Sigmoid colon (tissue), 7 donors: ENCODE measurements around the gene PUM1. TPM values are rescaled to one million over a fixed set of nuclear protein-coding genes. Genes with fewer than 3 reads are reported as not detected.

Experiments
- DNase-seq: peaks from one replicate; pipeline ENCODE4 v3.0.0-alpha.2; 2019
- H3K27ac ChIP-seq, 4 donors: fragments of 200-600 bp; sonication (generic); one replicate each; pipeline ENCODE4 v1.5.1; 2016 to 2019; ENCODE audit warnings: mild to moderate bottlenecking in 1 of 4
- H3K27me3 ChIP-seq, 3 donors: fragments of 200-600 bp; sonication (generic); one replicate each; pipeline ENCODE4 v1.5.1; 2019; ENCODE audit warnings: mild to moderate bottlenecking in 1 of 3
- H3K36me3 ChIP-seq, 4 donors: fragments of 200-600 bp; sonication (generic); one replicate each; pipeline ENCODE4 v1.5.1; 2016 to 2019
- H3K4me1 ChIP-seq, 4 donors: fragments of 200-600 bp; sonication (generic); one replicate each; pipeline ENCODE4 v1.5.1; 2017 to 2019
- H3K4me3 ChIP-seq, 4 donors: fragments of 200-600 bp; sonication (generic); one replicate each; pipeline ENCODE4 v1.5.1; 2017 to 2019; ENCODE audit warnings: mild to moderate bottlenecking in 2 of 4, moderate library complexity in 1 of 4
- H3K9me3 ChIP-seq, 4 donors: fragments of 200-600 bp in 3 of 4; sonication (generic) in 3 of 4; one replicate each; pipeline versions ENCODE4 v1.5.1 to v1.6.1; 2013 to 2019
- CTCF ChIP-seq, 4 experiments: fragments of 450-650 bp in 3 of 4; fragments of 200-600 bp in 1 of 4; IDR thresholded peaks; one replicate each; pipeline ENCODE4 v1.5.1; 2016 to 2019; ENCODE audit warnings: antibody characterized with exemption in 4 of 4, mild to moderate bottlenecking in 3 of 4, moderate library complexity in 2 of 4
- EP300 ChIP-seq, 4 donors: sonication (generic); formaldehyde crosslinking; IDR thresholded peaks; one replicate each; pipeline ENCODE4 v1.6.1; 2017; ENCODE audit warnings: antibody characterized with exemption in 4 of 4
- POLR2A ChIP-seq, 2 donors: fragments of 450-650 bp; IDR thresholded peaks; one replicate each; pipeline ENCODE4 v1.6.1; 2016; ENCODE audit warnings: antibody characterized with exemption in 2 of 2, mild to moderate bottlenecking in 2 of 2, moderate library complexity in 2 of 2
- POLR2AphosphoS5 ChIP-seq, 4 donors: sonication (generic); formaldehyde crosslinking; IDR thresholded peaks; one replicate each; pipeline ENCODE4 v1.6.1; 2017; ENCODE audit warnings: antibody characterized with exemption in 4 of 4
- WGBS, 2 donors: extraction: QIAGEN DNeasy Blood & Tissue Kit; methylation state at CpG; one replicate each; pipeline ENCODE4 v1.1.7; 2013; 5-methylcytosine and 5-hydroxymethylcytosine counted together
- intact Hi-C: fragments of 100-400 bp; cut with DNase I; formaldehyde crosslinking; loops from one replicate; pipeline ENCODE4 v1.15.1; 2023
- polyA plus RNA-seq, 3 donors: library from polyadenylated mRNA; stranded (reverse); fragments of 200-250 nt; gene quantifications; one replicate each; pipeline ENCODE4 v1.2.3, GENCODE V29; 2013
- total RNA-seq, 4 donors: library from RNA; depleted of rRNA; stranded (reverse); fragments of >200 nt; gene quantifications; one replicate each; pipeline ENCODE4 v1.1.0, GENCODE V29; 2016
- donor health status: healthy with polysubstance abuse.
- donor health status: Bipolar disorder and iron deficiency.
- donor health status: healthy.

PUM1 gene
- total and polyA plus RNA-seq, 7 donors: 16.9 to 89.5 (median 66.4) TPM

- Histone ChIP-seq H3K36me3 (no peaks in the 10 kb centered on the region), H3K27ac (no peak overlapping the region), H3K9me3 (no peaks in the 10 kb centered on the region), H3K4me1 (no peaks in the 10 kb centered on the region), H3K4me3 (no peak overlapping the region), H3K27me3 (no peaks in the 10 kb centered on the region)
- intact Hi-C loops: no loop called here
- 44 to 54% methylated on average over 4 of the region's 4 CpGs for WGBS, 2 donors
- TF ChIP-seq EP300 (IDR thresholded peaks at IDR 0.05) (no peak), POLR2A (IDR thresholded peaks at IDR 0.05) (no peak), CTCF (IDR thresholded peaks at IDR 0.05) (no peak), POLR2AphosphoS5 (IDR thresholded peaks at IDR 0.05) (no peak)
- DNase-seq: no peak
These were observed 6.8 kb upstream of the PUM1 start for GRCh38 chr1:31072304-31072746.

- WGBS, 2 donors: 53 to 65% methylated on average over 9 of the region's 9 CpGs
- DNase-seq: no peak
These were observed 3.9 kb upstream of the PUM1 start for GRCh38 chr1:31069392-31069791.

DNA sequence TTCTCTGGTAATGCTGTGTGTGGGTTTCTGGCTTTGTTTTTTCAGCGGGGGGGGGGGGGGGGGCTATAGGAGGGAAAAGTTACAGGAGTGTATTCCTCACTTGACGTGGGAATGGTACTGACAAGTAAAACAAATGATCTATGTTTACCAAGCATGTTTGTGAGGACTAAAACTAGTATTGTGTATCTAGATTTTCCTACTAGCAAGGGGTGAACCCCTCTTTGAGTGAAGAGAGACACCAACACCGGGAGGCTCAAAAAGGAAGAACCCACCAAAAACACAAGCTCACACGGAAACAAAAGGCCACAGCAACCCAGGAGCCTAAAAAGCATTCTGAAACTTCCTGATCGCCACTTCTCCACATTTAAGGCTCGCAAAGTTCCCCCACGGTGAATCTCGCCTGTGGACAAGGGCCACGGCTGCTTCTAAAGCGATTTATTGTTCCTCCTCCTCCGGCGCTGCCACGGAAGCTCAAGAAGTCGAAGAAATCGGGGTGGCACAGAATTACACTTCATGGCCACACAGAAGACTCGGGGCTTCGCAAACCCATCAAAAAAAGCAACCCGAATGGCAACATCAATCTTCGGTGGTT is 703 bp downstream of the PUM1 start:
- 0 to 1% methylated on average over 19 of the region's 19 CpGs for WGBS, 2 donors
- no peak for TF ChIP-seq POLR2A (IDR thresholded peaks at IDR 0.05)
- H3K4me1 ChIP-seq: peaks cover 0 to 44% (median 39%) of the 10 kb centered on the region in 4 donors
- peak overlapping the region; percentile 55 to 68 (median 62) for H3K4me3 ChIP-seq
- no peaks in the 10 kb centered on the region for H3K9me3 ChIP-seq
- H3K27me3 ChIP-seq: no peaks in the 10 kb centered on the region
- H3K36me3 ChIP-seq: no peaks in the 10 kb centered on the region
- H3K27ac ChIP-seq: peak overlapping the region; percentile 89 to 95 (median 92)
- intact Hi-C loops: loop anchor here (1.0 to 10.0 kb wide), 3 partner anchors 89 to 230 kb away; partner anchors contain the start of genes SNRNP40 and ZCCHC17
- no peak for DNase-seq

More at GRCh38 chr1:31069392-31069791, 3.9 kb upstream of the PUM1 start:
- H3K27ac ChIP-seq: no peak overlapping the region
- TF ChIP-seq POLR2AphosphoS5 (IDR thresholded peaks at IDR 0.05): no peak
- TF ChIP-seq EP300 (IDR thresholded peaks at IDR 0.05): no peak
- no peak for TF ChIP-seq CTCF (IDR thresholded peaks at IDR 0.05)
- TF ChIP-seq POLR2A (IDR thresholded peaks at IDR 0.05): no peak
- intact Hi-C loops: loop anchor here (10.0 kb wide), 2 partner anchors 105 to 225 kb away; partner anchors contain the start of genes SNRNP40 and ZCCHC17
- H3K27me3 ChIP-seq: no peaks in the 10 kb centered on the region
- no peak overlapping the region for H3K4me3 ChIP-seq
- no peaks in the 10 kb centered on the region for H3K36me3 ChIP-seq
- H3K4me1 ChIP-seq: peaks cover 0 to 5% (median 4%) of the 10 kb centered on the region in 4 donors
- no peaks in the 10 kb centered on the region for H3K9me3 ChIP-seq

DNA sequence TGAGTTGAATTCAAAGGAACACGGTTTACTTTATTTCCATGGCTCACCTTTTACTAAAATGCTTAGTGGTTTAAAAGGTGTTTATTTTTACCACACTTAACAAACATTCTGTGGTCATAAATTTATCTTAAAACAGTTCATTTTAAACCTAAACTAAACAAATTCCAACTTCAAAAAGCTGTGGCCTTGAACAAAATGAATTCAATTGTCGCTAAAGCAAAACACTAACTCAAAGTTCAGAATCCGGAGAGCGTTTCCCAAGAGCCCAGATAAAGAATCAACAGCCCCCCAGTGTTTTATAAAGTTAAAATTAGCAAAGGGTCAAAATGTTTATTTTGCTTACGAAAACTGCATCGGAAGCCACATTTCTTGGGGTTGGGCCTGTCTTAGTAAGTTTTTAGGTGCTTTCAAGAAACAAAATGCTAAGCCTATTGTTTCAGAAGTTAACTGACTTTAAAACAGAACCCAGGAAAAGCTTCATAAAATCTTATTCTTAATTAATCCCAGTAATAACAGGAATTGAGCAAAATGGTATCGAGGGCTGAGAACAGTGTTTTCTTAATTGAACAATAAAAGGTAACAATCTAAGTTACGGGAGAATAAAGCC is 1.3 kb downstream of the PUM1 start:
- H3K4me3 ChIP-seq: peak overlapping the region; percentile 55 to 68 (median 62)
- H3K36me3 ChIP-seq: peaks cover 0 to 2% (median under 1%) of the 10 kb centered on the region in 4 donors
- no peaks in the 10 kb centered on the region for H3K9me3 ChIP-seq
- WGBS, 2 donors: 1% methylated on average over 8 of the region's 8 CpGs
- TF ChIP-seq EP300 (IDR thresholded peaks at IDR 0.05): no peak
- TF ChIP-seq CTCF (IDR thresholded peaks at IDR 0.05): no peak
- TF ChIP-seq POLR2AphosphoS5 (IDR thresholded peaks at IDR 0.05): no peak
- TF ChIP-seq POLR2A (IDR thresholded peaks at IDR 0.05): no peak
- H3K4me1 ChIP-seq: peaks cover 0 to 50% (median 45%) of the 10 kb centered on the region in 4 donors
- H3K27me3 ChIP-seq: no peaks in the 10 kb centered on the region
- intact Hi-C loops: loop anchor here (10.0 kb wide), 2 partner anchors 99 to 231 kb away; partner anchors contain the start of genes SNRNP40 and ZCCHC17
- no peak for DNase-seq
- peak overlapping the region; percentile 89 to 95 (median 92) for H3K27ac ChIP-seq

DNA sequence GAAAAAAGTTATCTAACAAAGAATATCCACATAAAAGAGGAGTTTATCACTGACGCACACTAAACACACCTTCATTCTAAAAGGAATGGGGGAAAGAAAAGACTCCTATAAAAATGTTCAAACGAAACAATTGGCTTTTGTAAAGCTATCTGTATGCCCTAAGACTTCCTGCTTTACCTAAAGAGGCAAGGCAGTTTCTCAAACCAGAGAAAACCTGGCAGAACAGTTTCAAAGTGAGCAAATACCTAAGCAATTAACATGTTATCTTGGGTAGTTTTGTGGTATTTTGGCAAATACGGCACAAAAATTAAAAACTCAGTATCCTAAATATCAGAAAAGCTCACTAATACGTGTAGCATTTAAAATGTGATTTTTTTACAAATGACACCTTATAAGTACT is 1.9 kb downstream of the PUM1 start:
- TF ChIP-seq POLR2A (IDR thresholded peaks at IDR 0.05) (no peak), EP300 (IDR thresholded peaks at IDR 0.05) (no peak), POLR2AphosphoS5 (IDR thresholded peaks at IDR 0.05) (no peak), CTCF (IDR thresholded peaks at IDR 0.05) (no peak)
- peaks cover 0 to 55% (median 49%) of the 10 kb centered on the region in 4 donors for H3K4me1 ChIP-seq
- H3K4me3 ChIP-seq: peak overlapping the region; percentile 55 to 68 (median 62)
- WGBS, 2 donors: 1 to 9% methylated on average over 4 of the region's 4 CpGs
- DNase-seq: no peak
- intact Hi-C loops: loop anchor here (10.0 kb wide), 2 partner anchors 99 to 231 kb away; partner anchors contain the start of genes SNRNP40 and ZCCHC17
- no peaks in the 10 kb centered on the region for H3K27me3 ChIP-seq
- no peaks in the 10 kb centered on the region for H3K9me3 ChIP-seq
- peaks cover 3 to 8% (median 6%) of the 10 kb centered on the region in 4 donors for H3K36me3 ChIP-seq
- peak overlapping the region; percentile 89 to 95 (median 92) for H3K27ac ChIP-seq
